Fibroblast of lung (primary cell): ENCODE results near the gene ASAH2. TPM values are rescaled to one million over a fixed set of nuclear protein-coding genes. Genes with fewer than 3 reads are reported as not detected.

Experiments
- DNase-seq, 2 donors: peaks; one replicate each; pipeline versions ENCODE4 v3.0.0 to v3.0.0-alpha.2; 2010; ENCODE audit warnings: low read depth in 2 of 2
- H2AFZ ChIP-seq: 2 replicates; pipeline ENCODE4 v1.5.1; 2012; ENCODE audit warnings: low read length, control low read depth, inconsistent platforms
- H3K27ac ChIP-seq: 2 replicates; pipeline ENCODE4 v1.5.1; 2011; ENCODE audit warnings: low read length, control low read depth; ENCODE audit not compliant: insufficient read depth
- H3K27me3 ChIP-seq: 2 replicates; pipeline ENCODE4 v1.5.1; 2011; ENCODE audit warnings: mild to moderate bottlenecking, low read length; ENCODE audit not compliant: control insufficient read depth, insufficient read depth
- H3K36me3 ChIP-seq: 2 replicates; pipeline ENCODE4 v1.5.1; 2011; ENCODE audit warnings: low read length; ENCODE audit not compliant: control insufficient read depth, insufficient read depth
- H3K4me1 ChIP-seq: 2 replicates; pipeline ENCODE4 v1.5.1; 2011; ENCODE audit warnings: low read length; ENCODE audit not compliant: control insufficient read depth, insufficient read depth; ENCODE audit errors: extremely low read depth
- H3K4me2 ChIP-seq: 2 replicates; pipeline ENCODE4 v1.5.1; 2011; ENCODE audit warnings: low read length, control low read depth; ENCODE audit not compliant: insufficient read depth; ENCODE audit errors: extremely low read depth
- H3K4me3 ChIP-seq, 4 experiments: fragments of 200-600 bp in 1 of 4; sonication (generic) in 1 of 4; replicated peaks in 1 of 4; 2 replicates each; pipeline ENCODE4 v1.5.1; 2011 to 2016; ENCODE audit warnings: low read length in 4 of 4, low read depth in 3 of 4, mild to moderate bottlenecking in 3 of 4, control low read depth in 2 of 4, inconsistent platforms in 1 of 4, mixed read lengths in 1 of 4; ENCODE audit not compliant: insufficient read depth in 1 of 4; ENCODE audit errors: control extremely low read depth in 1 of 4
- H3K79me2 ChIP-seq: 2 replicates; pipeline ENCODE4 v1.5.1; 2012; ENCODE audit warnings: mild to moderate bottlenecking, low read length, inconsistent platforms; ENCODE audit not compliant: control insufficient read depth, insufficient read depth
- H3K9ac ChIP-seq: 2 replicates; pipeline ENCODE4 v1.5.1; 2011; ENCODE audit warnings: mild to moderate bottlenecking, low read length, control low read depth; ENCODE audit not compliant: insufficient read depth
- H3K9me3 ChIP-seq: 2 replicates; pipeline ENCODE4 v1.5.1; 2012; ENCODE audit warnings: low read depth, low read length; ENCODE audit not compliant: control insufficient read depth, insufficient read depth
- H4K20me1 ChIP-seq: 2 replicates; pipeline ENCODE4 v1.5.1; 2011; ENCODE audit warnings: low read length; ENCODE audit not compliant: control insufficient read depth, insufficient read depth; ENCODE audit errors: extremely low read depth
- CTCF ChIP-seq, 2 donors: IDR thresholded peaks in 1 of 2; conservative IDR thresholded peaks in 1 of 2; 1 replicate in 1 of 2; 2 replicates in 1 of 2; pipeline ENCODE4 v1.5.1; 2011 to 2012; ENCODE audit warnings: low read length in 2 of 2, control low read depth in 1 of 2, inconsistent platforms in 1 of 2, low read depth in 1 of 2, mild to moderate bottlenecking in 1 of 2
- EZH2 ChIP-seq: IDR thresholded peaks from 2 replicates; pipeline ENCODE4 v1.5.1; 2012; ENCODE audit warnings: low read length, control low read depth, mild to moderate bottlenecking; ENCODE audit errors: missing control alignments
- polyA plus RNA-seq, 2 donors: library from polyadenylated mRNA; depleted of rRNA in 1 of 2; stranded (reverse) in 1 of 2; unstranded in 1 of 2; fragments of >200 nt; gene quantifications; 2 replicates each; pipeline ENCODE4 v1.2.1, GENCODE V29; 2011 to 2012; ENCODE audit warnings: missing spikeins in 1 of 2
- total RNA-seq: library from RNA; depleted of rRNA; stranded (reverse); fragments of >200 nt; gene quantifications from 2 replicates; pipeline ENCODE4 v1.2.1, GENCODE V29; 2014

The ASAH2 gene
- total and polyA plus RNA-seq, 2 donors (not counting 1 experiment from before 2014, with no cell fraction given) = 0.99 to 2.4 TPM

GRCh38 chr10:50294582-50294981 is 43.3 kb upstream of the ASAH2 start:
- TF ChIP-seq EZH2 = no peak
- TF ChIP-seq CTCF (conservative IDR thresholded peaks at IDR 0.05 in 1 of 2, IDR thresholded peaks at IDR 0.05 in 1 of 2; ENCODE audit: low read depth in 1 of 2, low read length in 2 of 2) = no peak
- H3K27ac ChIP-seq = no peak overlapping the region
- no peaks in the 10 kb centered on the region for H3K9me3 ChIP-seq
- no peak overlapping the region for H2AFZ ChIP-seq
- H3K4me1 ChIP-seq = no peaks in the 10 kb centered on the region
- H3K4me3 ChIP-seq = no peak overlapping the region
- H3K4me2 ChIP-seq = no peak overlapping the region
- H3K36me3 ChIP-seq = no peaks in the 10 kb centered on the region
- no peaks in the 10 kb centered on the region for H3K79me2 ChIP-seq
- no peaks in the 10 kb centered on the region for H4K20me1 ChIP-seq
- no peak for DNase-seq
- no peaks in the 10 kb centered on the region for H3K27me3 ChIP-seq
- no peak overlapping the region for H3K9ac ChIP-seq

GRCh38 chr10:50293513-50294313 is 42.4 kb upstream of the ASAH2 start:
- no peaks in the 10 kb centered on the region for H4K20me1 ChIP-seq
- no peak overlapping the region for H3K4me2 ChIP-seq
- no peak for DNase-seq
- H3K79me2 ChIP-seq = no peaks in the 10 kb centered on the region
- H3K9me3 ChIP-seq = no peaks in the 10 kb centered on the region
- no peaks in the 10 kb centered on the region for H3K4me1 ChIP-seq
- no peaks in the 10 kb centered on the region for H3K36me3 ChIP-seq
- no peaks in the 10 kb centered on the region for H3K27me3 ChIP-seq
- H2AFZ ChIP-seq = no peak overlapping the region
- no peak overlapping the region for H3K9ac ChIP-seq
- no peak overlapping the region for H3K27ac ChIP-seq
- H3K4me3 ChIP-seq = no peak overlapping the region
- TF ChIP-seq CTCF (conservative IDR thresholded peaks at IDR 0.05 in 1 of 2, IDR thresholded peaks at IDR 0.05 in 1 of 2; ENCODE audit: low read depth in 1 of 2, low read length in 2 of 2) (no peak), EZH2 (no peak)

GRCh38 chr10:50291261-50291850 is 40.0 kb upstream of the ASAH2 start:
- TF ChIP-seq CTCF (conservative IDR thresholded peaks at IDR 0.05 in 1 of 2, IDR thresholded peaks at IDR 0.05 in 1 of 2; ENCODE audit: low read depth in 1 of 2, low read length in 2 of 2) = peak; percentile 52 to 54
- no peak for TF ChIP-seq EZH2
- Histone ChIP-seq H4K20me1 (no peaks in the 10 kb centered on the region), H3K27me3 (no peaks in the 10 kb centered on the region), H3K79me2 (no peaks in the 10 kb centered on the region), H2AFZ (no peak overlapping the region), H3K9me3 (no peaks in the 10 kb centered on the region), H3K4me1 (no peaks in the 10 kb centered on the region), H3K4me2 (no peak overlapping the region), H3K27ac (no peak overlapping the region), H3K36me3 (no peaks in the 10 kb centered on the region), H3K4me3 (no peak overlapping the region), H3K9ac (no peak overlapping the region)
- DNase-seq = peak; percentile 12 to 49
